HL-60 (cell line): Measurements from ENCODE around the gene TRMT112.

Experiments
- POLR2AphosphoS5 ChIP-seq: IDR thresholded peaks from 2 replicates; pipeline ENCODE4 v1.6.1; 2012; ENCODE audit warnings: low read depth
- SPI1 ChIP-seq: IDR thresholded peaks from 2 replicates; pipeline ENCODE4 v1.6.1; 2012; ENCODE audit warnings: low read depth, mild to moderate bottlenecking, borderline replicate concordance
- TF ChIP-seq, protein P1 (sequence below): IDR thresholded peaks from one replicate; pipeline ENCODE4 v1.5.1; 2011; ENCODE audit warnings: low read length, control low read depth, inconsistent platforms; ENCODE audit not compliant: insufficient read depth

DNA sequence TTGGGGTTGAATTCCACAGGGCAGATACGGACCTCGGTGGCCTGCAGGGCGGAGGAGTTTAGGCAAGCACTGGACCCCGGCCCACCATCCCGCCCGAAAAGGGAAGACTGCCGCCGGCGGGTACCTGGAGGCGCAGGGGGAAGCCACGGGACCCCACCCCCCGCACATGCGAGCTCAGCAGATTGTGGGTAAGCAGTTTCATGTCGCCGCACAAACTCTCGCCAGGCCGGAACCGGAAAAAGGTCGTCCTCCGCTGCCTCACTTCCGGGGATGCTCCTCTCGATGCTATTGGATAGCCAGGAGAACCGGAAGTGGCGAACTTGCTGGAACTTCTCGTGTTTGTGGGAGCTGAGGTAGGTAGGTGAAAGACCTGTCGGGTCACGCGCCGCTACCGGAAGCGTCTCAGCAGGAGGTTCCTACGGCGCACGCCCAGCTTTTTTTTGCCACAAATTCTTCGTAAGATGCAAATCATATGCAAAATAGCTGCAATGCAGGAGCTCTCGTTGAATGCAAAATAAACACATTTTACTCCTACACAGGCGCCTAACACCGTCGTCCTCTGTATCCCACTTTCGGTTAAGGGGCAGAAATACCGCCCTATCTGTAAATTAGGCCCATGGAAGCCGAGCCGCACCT is at the start of gene TRMT112:
- TF ChIP-seq, protein P1, sequence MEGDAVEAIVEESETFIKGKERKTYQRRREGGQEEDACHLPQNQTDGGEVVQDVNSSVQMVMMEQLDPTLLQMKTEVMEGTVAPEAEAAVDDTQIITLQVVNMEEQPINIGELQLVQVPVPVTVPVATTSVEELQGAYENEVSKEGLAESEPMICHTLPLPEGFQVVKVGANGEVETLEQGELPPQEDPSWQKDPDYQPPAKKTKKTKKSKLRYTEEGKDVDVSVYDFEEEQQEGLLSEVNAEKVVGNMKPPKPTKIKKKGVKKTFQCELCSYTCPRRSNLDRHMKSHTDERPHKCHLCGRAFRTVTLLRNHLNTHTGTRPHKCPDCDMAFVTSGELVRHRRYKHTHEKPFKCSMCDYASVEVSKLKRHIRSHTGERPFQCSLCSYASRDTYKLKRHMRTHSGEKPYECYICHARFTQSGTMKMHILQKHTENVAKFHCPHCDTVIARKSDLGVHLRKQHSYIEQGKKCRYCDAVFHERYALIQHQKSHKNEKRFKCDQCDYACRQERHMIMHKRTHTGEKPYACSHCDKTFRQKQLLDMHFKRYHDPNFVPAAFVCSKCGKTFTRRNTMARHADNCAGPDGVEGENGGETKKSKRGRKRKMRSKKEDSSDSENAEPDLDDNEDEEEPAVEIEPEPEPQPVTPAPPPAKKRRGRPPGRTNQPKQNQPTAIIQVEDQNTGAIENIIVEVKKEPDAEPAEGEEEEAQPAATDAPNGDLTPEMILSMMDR = no peak
- TF ChIP-seq POLR2AphosphoS5 (peak; percentile 86), SPI1 (peak; percentile 48; the same call in 1 of the 2 replicates)
